Skin of body (tissue), 2 donors: ENCODE data around the gene PSMD3. TPM values are rescaled to one million over a fixed set of nuclear protein-coding genes. Genes with fewer than 3 reads are reported as not detected.

ENCODE experiments used
- DNase-seq: peaks from one replicate; lab custom pipeline; 2025; lab: John Stamatoyannopoulos, UW
- total RNA-seq: library from RNA; depleted of rRNA; stranded (reverse); fragments of >200 nt; gene quantifications from one replicate; pipeline ENCODE4 v1.2.3, GENCODE V29; 2014

The PSMD3 gene
- total RNA-seq, 1 donor from 2014 or later, result 49.5 TPM

- DNase-seq, result no peak
Observed at GRCh38 chr17:39960524-39961041, 20.0 kb upstream of the PSMD3 start.

- no peak for DNase-seq
Observed at GRCh38 chr17:39962642-39963220, 17.9 kb upstream of the PSMD3 start, which contains the start of gene GSDMA. Gene GSDMA (plus strand): TSS chr17:39963004. CDS start chr17:39965688, 2,684 bp downstream.

- no peak for DNase-seq
Observed at GRCh38 chr17:39963829-39964228, 16.8 kb upstream of the PSMD3 start.

GRCh38 chr17:39965017-39965699 lies 15.4 kb upstream of the PSMD3 start:
- no peak for DNase-seq

GRCh38 chr17:39966771-39967170 lies 13.8 kb upstream of the PSMD3 start:
- no peak for DNase-seq

GRCh38 chr17:39968761-39969160 lies 11.8 kb upstream of the PSMD3 start:
- DNase-seq, result no peak

- DNase-seq, result no peak
Observed at GRCh38 chr17:39969375-39969774, 11.2 kb upstream of the PSMD3 start.

- DNase-seq, result no peak
Observed at GRCh38 chr17:39970157-39970692, 10.4 kb upstream of the PSMD3 start.

GRCh38 chr17:39971076-39971603 lies 9.5 kb upstream of the PSMD3 start:
- no peak for DNase-seq

GRCh38 chr17:39972271-39972670 lies 8.3 kb upstream of the PSMD3 start:
- DNase-seq, result no peak

- DNase-seq, result no peak
Observed at GRCh38 chr17:39973496-39973895, 7.1 kb upstream of the PSMD3 start.

GRCh38 chr17:39974433-39974832 lies 6.2 kb upstream of the PSMD3 start:
- DNase-seq, result no peak

- no peak for DNase-seq
Observed at GRCh38 chr17:39975801-39976200, 4.8 kb upstream of the PSMD3 start.

- no peak for DNase-seq
Observed at GRCh38 chr17:39979016-39979670, 1.5 kb upstream of the PSMD3 start.

- peak; percentile 75 for DNase-seq
Observed at GRCh38 chr17:39979893-39980350, 685 bp upstream of the PSMD3 start.

- no peak for DNase-seq
Observed at GRCh38 chr17:39981207-39981741, 667 bp downstream of the PSMD3 start.

- DNase-seq, result no peak
Observed at GRCh38 chr17:39981766-39982375, 1.3 kb downstream of the PSMD3 start.

GRCh38 chr17:39988206-39988810 lies 7.7 kb downstream of the PSMD3 start:
- no peak for DNase-seq

- DNase-seq, result no peak
Observed at GRCh38 chr17:39994448-39994847, 13.8 kb downstream of the PSMD3 start.

- no peak for DNase-seq
Observed at GRCh38 chr17:39995438-39995837, 14.8 kb downstream of the PSMD3 start.

GRCh38 chr17:39996162-39996561 lies 15.6 kb downstream of the PSMD3 start:
- no peak for DNase-seq
